Stimulated activated CD4-positive, alpha-beta T cell treated with anti-CD3 and anti-CD28 coated beads, TNF-alpha, amount 100 ng/mL, for 4 hours (primary cell): ENCODE data around the gene DUT.
"Not testable (repeated sequence)": the region's sequence is repeated elsewhere in the genome, so short reads cannot be mapped to it uniquely, and the experiment has no call there.

Experiments
- DNase-seq, 3 experiments: peaks; one replicate each; pipeline ENCODE4 v3.0.0-alpha.2; 2020; ENCODE audit warnings: low read depth in 3 of 3

The DUT gene

DNA sequence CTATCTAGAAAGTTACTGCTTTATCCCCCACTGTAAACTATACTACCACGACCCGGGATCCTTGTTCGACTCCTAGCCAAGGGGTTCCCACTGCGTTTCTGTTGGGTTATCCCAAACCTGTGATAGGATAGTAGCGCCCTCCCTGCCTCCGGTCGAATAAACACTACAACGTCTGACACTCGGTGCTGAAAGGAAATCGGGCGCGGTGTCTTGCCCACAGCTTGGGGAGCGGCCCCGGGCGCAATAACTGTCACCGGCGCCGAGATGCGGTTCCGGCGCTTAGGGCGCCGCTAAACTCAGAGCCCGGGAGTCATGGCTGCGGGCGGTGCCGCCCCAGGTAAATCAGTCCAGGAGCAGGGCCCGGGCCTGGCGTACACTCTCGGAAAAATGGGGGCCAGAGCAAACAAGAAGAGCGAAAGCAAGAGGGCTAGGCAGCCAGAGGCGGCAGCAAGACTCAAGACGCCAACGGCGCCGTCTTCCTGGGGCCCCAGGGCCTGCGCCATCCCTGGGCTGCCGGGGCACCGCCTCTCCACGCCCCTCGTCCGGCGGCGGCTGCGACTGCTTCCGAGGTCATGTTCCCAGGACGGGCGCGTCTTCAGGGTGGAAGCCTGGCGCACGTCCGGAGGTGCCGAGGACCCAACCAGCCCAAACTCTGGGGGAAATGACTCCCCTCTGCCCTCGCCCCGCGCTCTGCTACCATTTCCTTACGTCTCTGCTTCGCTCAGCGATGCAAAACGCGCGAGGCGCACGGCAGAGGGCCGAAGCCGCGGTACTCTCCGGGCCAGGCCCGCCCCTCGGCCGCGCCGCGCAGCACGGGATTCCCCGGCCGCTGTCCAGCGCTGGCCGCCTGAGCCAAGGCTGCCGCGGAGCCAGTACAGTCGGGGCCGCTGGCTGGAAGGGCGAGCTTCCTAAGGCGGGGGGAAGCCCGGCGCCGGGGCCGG lies at the start of gene DUT:
Gene DUT (plus strand): TSS at position 575 of the 941 bp plus-strand sequence. CDS start 87 bp downstream, at position 662.
- DNase-seq, result peak; percentile 50 to 72 (median 63)

GRCh38 chr15:48281674-48282073 lies 49.6 kb upstream of the DUT start:
- no peak for DNase-seq

- no peak for DNase-seq
Measured at GRCh38 chr15:48282216-48282615, 49.0 kb upstream of the DUT start.

DNA sequence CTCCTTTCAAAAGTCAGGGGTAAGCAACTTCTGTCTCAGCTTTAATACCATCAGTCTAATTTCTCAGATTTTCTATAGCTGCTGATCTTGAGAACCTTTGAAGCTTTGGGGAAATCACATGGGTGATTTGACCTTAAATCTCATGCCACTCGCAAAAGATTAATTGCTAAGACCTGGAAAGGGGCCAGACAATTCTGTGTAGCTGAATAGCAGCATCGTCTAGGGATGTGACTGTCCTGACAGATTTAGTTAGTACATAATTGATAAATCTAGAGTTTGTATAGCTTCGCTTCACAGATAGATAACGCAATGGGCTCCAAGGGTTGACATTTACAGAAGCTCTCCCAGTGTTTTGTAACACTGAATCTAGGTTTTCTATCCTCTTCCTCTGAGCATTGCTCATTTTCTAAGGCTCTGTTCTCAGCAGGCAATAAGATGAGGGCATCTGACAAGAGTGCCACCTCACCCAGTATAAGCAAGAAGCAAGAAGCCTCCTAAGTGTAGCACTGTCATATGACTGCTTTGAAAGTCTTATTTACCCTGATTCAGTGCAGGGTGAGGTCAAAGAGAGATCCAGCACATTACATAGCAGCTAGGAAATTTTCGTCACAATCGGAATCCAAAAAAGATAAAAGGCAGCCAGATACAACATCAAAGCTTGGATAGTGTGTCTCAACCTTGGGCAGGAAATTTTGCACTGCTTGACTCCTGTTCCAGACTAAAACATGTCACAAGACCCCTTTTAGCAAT lies 47.7 kb upstream of the DUT start:
- no peak for DNase-seq

DNA sequence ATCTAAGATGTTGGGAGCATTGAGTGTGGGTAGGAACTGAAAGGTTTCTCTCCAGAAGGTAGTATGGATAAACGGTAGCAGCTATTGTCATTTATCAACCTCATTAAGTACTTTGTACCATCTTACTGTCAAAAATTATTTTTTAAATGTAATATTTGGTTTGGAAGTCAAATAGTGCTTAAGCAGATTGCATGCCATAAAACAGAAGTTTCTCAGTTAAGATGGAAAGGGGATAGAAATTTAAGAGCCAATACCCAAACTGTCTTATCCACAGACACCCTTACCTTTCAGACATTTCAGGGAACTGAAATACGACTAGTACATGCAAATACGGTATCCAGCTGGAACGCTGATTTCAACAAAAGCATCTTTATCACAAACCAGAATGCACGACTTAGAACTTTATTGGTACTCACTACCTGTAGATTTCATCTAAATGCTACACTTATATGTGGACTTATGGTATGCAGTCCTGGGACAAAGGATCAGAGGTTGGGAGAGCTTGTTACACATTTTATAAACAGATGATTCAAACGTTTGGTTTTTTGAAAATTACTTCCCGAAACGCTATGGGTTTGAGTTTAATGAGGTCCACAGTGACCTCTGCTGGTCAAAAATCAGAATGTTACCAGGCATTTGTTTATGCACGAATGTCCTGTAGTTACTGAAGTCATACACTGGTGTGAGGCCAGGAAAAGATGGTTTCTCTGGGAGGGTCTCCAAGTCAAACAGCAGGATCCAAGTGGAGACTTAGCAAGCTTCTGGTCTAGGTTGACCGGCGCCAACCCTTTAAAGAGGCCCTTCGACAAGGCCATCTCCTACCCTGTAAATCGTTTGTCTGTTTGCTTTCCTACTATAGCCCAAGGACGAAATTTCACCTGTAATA lies 45.7 kb upstream of the DUT start:
- DNase-seq, result peak in 1 of 3 experiments; percentile 9

GRCh38 chr15:48289628-48290027 lies 41.6 kb upstream of the DUT start:
- no peak for DNase-seq

DNA sequence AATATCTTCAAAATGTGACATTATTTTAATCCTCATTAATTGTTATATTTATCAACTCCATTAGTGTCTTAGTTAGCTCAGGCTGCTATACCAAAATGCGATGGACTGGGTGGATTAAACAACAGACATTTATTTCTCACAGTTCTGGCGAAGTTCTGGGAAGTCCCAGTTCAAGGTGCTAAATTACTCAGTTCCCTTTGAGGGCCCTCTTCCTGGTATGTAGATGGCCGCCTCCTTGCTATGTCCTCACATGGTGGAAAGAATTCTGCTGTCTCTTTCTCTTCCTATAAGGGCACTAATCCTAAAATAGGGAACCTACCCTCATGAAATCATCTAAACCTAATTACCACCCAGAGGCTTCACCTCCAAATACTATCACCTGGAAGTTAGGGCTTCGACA lies 38.8 kb upstream of the DUT start:
- no peak for DNase-seq

GRCh38 chr15:48297668-48298067 lies 33.6 kb upstream of the DUT start:
- DNase-seq, result no peak

GRCh38 chr15:48298914-48299313 lies 32.3 kb upstream of the DUT start:
- DNase-seq, result no peak

GRCh38 chr15:48300038-48300437 lies 31.2 kb upstream of the DUT start:
- no peak for DNase-seq

DNA sequence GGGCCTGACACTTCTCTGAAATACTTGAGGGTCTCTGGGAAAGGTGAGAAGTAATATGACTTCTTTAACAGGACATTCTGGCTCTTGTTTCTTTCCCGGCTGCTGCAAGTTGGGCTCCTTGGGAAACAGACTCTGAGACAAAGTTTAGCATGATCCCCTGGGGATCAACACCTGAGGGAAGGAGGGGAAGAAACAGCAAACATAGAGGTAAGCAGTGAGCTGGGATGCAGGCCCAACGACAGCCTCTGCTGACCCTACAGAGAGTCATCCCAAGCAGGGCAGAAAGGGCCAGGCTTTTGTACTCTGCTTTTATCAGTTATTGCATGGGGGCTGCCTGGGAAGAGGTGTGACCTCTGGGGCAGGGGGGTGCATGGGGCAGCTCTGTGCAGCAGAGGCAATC lies 26.8 kb upstream of the DUT start:
- DNase-seq, result no peak

DNA sequence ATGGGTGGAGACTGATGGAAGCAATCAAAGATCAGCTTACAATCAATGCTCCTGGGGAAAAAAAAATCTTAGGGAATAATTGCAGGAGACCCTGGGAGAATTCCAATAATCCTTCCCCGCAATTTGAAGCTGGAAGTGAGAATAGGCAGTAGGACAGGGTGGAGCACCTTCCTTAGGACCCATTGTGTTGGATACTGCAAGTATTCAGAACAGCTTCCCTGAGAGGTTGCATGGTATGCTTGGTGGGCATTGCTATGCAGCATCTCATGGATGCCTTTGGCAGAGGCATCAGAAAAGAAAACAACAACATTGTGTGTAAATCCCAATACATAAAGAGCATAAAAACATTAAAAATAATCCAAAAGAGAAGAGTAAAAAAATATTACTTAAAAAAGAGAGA lies 24.6 kb upstream of the DUT start:
- DNase-seq, result no peak

GRCh38 chr15:48307586-48307985 lies 23.6 kb upstream of the DUT start:
- DNase-seq, result no peak

- no peak for DNase-seq
Measured at GRCh38 chr15:48309740-48310139, 21.5 kb upstream of the DUT start.

- DNase-seq, result no peak
Measured at GRCh38 chr15:48313216-48313615, 18.0 kb upstream of the DUT start.

- no peak for DNase-seq
Measured at GRCh38 chr15:48315041-48315440, 16.2 kb upstream of the DUT start.

- DNase-seq, result no peak
Measured at GRCh38 chr15:48317221-48317620, 14.0 kb upstream of the DUT start.

DNA sequence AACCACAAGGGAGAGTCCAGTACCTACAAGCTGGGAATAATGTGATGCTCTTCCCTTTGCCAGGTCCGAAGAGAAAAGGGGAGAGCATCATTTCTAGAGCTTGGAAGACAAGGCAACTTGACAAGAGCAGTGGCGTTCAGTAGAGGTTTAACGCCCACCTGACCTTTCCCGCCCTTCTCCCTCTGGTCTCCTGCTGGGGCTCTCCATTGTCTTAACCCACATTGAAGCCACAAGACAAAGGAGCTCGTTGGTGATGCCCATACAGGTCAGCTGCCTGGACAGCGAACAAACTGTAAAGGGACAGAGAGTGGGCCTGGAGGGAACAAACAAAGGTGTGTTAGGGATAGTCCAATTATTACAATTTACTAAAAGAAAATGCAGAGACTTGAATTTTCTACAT lies 13.1 kb upstream of the DUT start:
- DNase-seq, result no peak

- no peak for DNase-seq
Measured at GRCh38 chr15:48323294-48323693, 7.9 kb upstream of the DUT start.

GRCh38 chr15:48324949-48325348 lies 6.3 kb upstream of the DUT start:
- DNase-seq, result no peak

DNA sequence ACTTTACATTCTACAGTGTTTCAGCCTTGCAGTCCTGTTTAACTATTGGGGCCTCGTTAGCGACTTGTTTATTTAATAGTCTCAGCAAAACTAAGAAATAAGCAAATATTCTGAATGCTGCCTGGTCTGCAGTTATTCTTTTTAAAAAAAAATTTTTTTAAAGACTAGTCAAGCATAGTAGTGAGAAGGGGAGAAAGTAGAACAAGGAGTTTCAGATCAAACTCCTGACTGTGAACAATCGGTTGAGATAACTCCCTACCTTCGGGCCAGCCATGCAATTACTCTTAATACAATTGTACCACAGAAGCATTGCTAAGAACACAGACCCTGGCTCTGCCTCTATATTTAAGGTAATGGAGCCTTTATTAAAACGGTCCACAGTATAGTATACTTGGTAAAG lies 5.8 kb upstream of the DUT start:
- no peak for DNase-seq

- DNase-seq, result not testable (repeated sequence)
Measured at GRCh38 chr15:48326180-48326579, 5.0 kb upstream of the DUT start.
